ENCODE results near the gene ARL10.

The ARL10 gene

GRCh38 chr5:176412517-176413254 lies 47.4 kb downstream of the ARL10 start:
- Histone ChIP-seq H3K4me1 (ENCODE audit: control insufficient read depth in 1 of 2, insufficient read depth in 1 of 2, low read depth in 1 of 2, low read length in 1 of 2) (peaks cover 12% of the 10 kb centered on the region in 2 experiments), H3K27me3 (no peaks in the 10 kb centered on the region), H3K9me3 (no peaks in the 10 kb centered on the region), H3K27ac (no peak overlapping the region), H3K4me3 (ENCODE audit: low read depth in 1 of 2, low read length in 1 of 2) (no peak overlapping the region), H3K36me3 (peaks cover 24% of the 10 kb centered on the region)
- TF ChIP-seq CTCF (IDR thresholded peaks at IDR 0.05): no peak

- Histone ChIP-seq H3K4me1 (ENCODE audit: control insufficient read depth in 1 of 2, insufficient read depth in 1 of 2, low read depth in 1 of 2, low read length in 1 of 2) (peaks cover 12% of the 10 kb centered on the region in 2 experiments), H3K27ac (no peak overlapping the region), H3K36me3 (peaks cover 19% of the 10 kb centered on the region), H3K27me3 (no peaks in the 10 kb centered on the region), H3K4me3 (ENCODE audit: low read depth in 1 of 2, low read length in 1 of 2) (no peak overlapping the region), H3K9me3 (no peaks in the 10 kb centered on the region)
- no peak for TF ChIP-seq CTCF (IDR thresholded peaks at IDR 0.05)
Measured at GRCh38 chr5:176413255-176413565, 47.9 kb downstream of the ARL10 start.

GRCh38 chr5:176413709-176414191 lies 48.5 kb downstream of the ARL10 start:
- Histone ChIP-seq H3K27ac (no peak overlapping the region), H3K27me3 (no peaks in the 10 kb centered on the region), H3K4me1 (ENCODE audit: control insufficient read depth in 1 of 2, insufficient read depth in 1 of 2, low read depth in 1 of 2, low read length in 1 of 2) (peaks cover 12% of the 10 kb centered on the region in 2 experiments), H3K9me3 (no peaks in the 10 kb centered on the region), H3K36me3 (peaks cover 13% of the 10 kb centered on the region), H3K4me3 (ENCODE audit: low read depth in 1 of 2, low read length in 1 of 2) (no peak overlapping the region)
- TF ChIP-seq CTCF (IDR thresholded peaks at IDR 0.05): no peak

- H3K36me3 ChIP-seq: peaks cover 6% of the 10 kb centered on the region
- H3K27ac ChIP-seq: peak overlapping the region; percentile 20
- no peak overlapping the region for H3K4me3 ChIP-seq (ENCODE audit: low read depth in 1 of 2, low read length in 1 of 2)
- no peaks in the 10 kb centered on the region for H3K9me3 ChIP-seq
- H3K27me3 ChIP-seq: no peaks in the 10 kb centered on the region
- TF ChIP-seq CTCF (IDR thresholded peaks at IDR 0.05): no peak
- H3K4me1 ChIP-seq (ENCODE audit: control insufficient read depth in 1 of 2, insufficient read depth in 1 of 2, low read depth in 1 of 2, low read length in 1 of 2): peaks cover 12% of the 10 kb centered on the region in 2 experiments
Measured at GRCh38 chr5:176414704-176415103, 49.4 kb downstream of the ARL10 start.

GRCh38 chr5:176415240-176415951 lies 50.1 kb downstream of the ARL10 start:
- no peaks in the 10 kb centered on the region for H3K27me3 ChIP-seq
- peaks cover 12% of the 10 kb centered on the region in 2 experiments for H3K4me1 ChIP-seq (ENCODE audit: control insufficient read depth in 1 of 2, insufficient read depth in 1 of 2, low read depth in 1 of 2, low read length in 1 of 2)
- no peak for TF ChIP-seq CTCF (IDR thresholded peaks at IDR 0.05)
- H3K27ac ChIP-seq: peak overlapping the region; percentile 92
- peak overlapping the region; percentile 71 to 84 for H3K4me3 ChIP-seq (ENCODE audit: low read depth in 1 of 2, low read length in 1 of 2)
- H3K9me3 ChIP-seq: no peaks in the 10 kb centered on the region
- no peaks in the 10 kb centered on the region for H3K36me3 ChIP-seq
